Aortic smooth muscle cell (primary cell): ENCODE results near the gene PSMA8. TPM values are rescaled to one million over a fixed set of nuclear protein-coding genes. Genes with fewer than 3 reads are reported as not detected.

Experiments
- total RNA-seq: library from RNA; depleted of rRNA; stranded (reverse); fragments of >200 nt; gene quantifications from 2 replicates; pipeline ENCODE4 v1.2.3, GENCODE V29; 2014

The PSMA8 gene
- not detected in 2 replicates for total RNA-seq

DNA sequence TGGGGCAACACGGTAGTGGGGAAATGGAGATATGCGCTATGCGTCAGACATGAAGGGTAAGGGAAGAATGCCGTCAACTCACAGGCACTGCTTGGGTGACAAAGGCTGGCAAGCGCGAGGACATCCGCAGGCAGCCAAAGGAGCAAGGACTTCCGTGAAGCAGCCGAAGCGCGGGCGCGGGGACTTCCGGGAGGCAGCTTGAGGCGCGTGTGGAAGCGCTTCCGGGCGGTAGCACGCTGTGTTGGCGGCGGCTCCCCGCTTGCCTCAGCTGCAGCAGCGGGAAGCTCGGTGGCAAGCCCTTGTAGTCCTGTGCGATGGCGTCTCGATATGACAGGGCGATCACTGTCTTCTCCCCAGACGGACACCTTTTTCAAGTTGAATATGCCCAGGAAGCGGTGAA, at the start of gene PSMA8:
Gene PSMA8 (plus strand): TSS at position 218 of the 400 bp plus-strand sequence. CDS start 97 bp downstream, at position 315.

GRCh38 chr18:26090130-26091046, 43.3 kb upstream of the PSMA8 start, which contains the start of gene SS18:
Gene SS18, minus strand, starts transcription at chr18:26090613. Its CDS starts 44 bp downstream, at chr18:26090569.

DNA sequence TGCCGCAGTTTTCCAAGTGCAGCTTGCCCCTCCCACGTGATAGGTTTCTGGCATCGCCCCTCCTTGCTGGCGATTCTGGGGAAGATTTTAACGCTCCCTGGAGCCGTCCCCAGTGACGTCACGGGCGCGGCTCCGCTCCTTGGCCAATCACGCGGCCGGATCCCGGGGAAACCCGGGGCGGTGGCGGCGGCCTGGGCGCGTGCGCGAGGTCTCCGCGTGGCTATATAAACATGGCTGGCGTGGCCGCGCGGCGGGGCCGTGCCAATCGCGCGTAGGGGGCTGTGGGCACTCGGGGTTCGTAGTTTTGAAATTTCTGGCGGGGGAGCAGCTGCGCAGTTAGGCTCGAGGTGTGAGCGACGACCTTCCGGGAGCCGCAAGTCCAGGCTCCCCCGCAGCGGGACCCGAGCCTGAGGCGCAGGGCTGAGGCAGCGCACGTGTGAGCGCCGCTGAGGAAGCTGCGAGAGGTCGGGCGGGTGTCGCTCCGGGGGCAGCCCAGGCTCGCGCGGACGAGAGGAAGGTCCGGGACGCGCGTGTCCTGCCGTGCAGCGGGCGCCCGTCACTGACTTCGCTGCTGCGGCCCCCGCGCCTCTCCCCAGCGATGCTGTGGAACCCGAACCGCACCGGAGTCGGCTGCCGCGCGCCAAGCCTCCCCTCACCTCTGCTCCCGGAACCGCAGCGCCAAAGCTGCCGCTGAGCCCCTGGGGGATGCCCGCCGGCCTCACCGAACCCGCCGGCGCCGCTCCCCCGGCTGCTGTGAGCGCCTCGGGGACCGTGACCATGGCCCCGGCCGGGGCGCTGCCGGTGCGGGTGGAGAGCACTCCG, 92.8 kb downstream of the PSMA8 start, which contains the start of gene TAF4B:
Gene TAF4B (plus strand): TSS at position 217 of the 822 bp plus-strand sequence. CDS start 489 bp downstream, at position 706.

Other genes with a start within 250 kb of the PSMA8 start
- 99.3 and 103 TPM in 2 replicates for gene SS18, start 43.3 kb upstream of the PSMA8 start, total RNA-seq
- 1.2 and 2.5 TPM in 2 replicates for gene TAF4B, start 92.6 kb downstream of the PSMA8 start, total RNA-seq